Neural cell (in vitro differentiated cells): ENCODE results near the gene TTC21A.

Source experiments
- CTCF ChIP-seq: fragments of 450-650 bp; IDR thresholded peaks from 2 replicates; pipeline ENCODE4 v1.5.1; 2014; ENCODE audit warnings: antibody characterized with exemption, mild to moderate bottlenecking, moderate library complexity; ENCODE audit not compliant: poor library complexity, severe bottlenecking
- EP300 ChIP-seq: fragments of 450-650 bp; conservative IDR thresholded peaks from 2 replicates; pipeline ENCODE4 v1.6.1; 2014; ENCODE audit warnings: antibody characterized with exemption, mild to moderate bottlenecking, moderate library complexity; ENCODE audit not compliant: poor library complexity, severe bottlenecking
- EZH2 ChIP-seq: fragments of 200-600, 300-800 bp; shearing (Covaris generic), sonication (generic); IDR thresholded peaks from 2 replicates; pipeline ENCODE4 v1.6.1; 2014; ENCODE audit warnings: antibody characterized with exemption, low read length, borderline replicate concordance, mild to moderate bottlenecking; ENCODE audit not compliant: insufficient read depth, poor library complexity, severe bottlenecking
- MXI1 ChIP-seq: fragments of 450-650 bp; conservative IDR thresholded peaks from 2 replicates; pipeline ENCODE4 v1.6.1; 2014; ENCODE audit warnings: antibody characterized with exemption, mild to moderate bottlenecking; ENCODE audit not compliant: poor library complexity, severe bottlenecking
- POLR2AphosphoS5 ChIP-seq: IDR thresholded peaks from 2 replicates; pipeline ENCODE4 v1.6.1; 2012
- TAF1 ChIP-seq: IDR thresholded peaks from 2 replicates; pipeline ENCODE4 v1.6.1; 2012; ENCODE audit warnings: low read depth

- TF ChIP-seq CTCF: no peak
- peak; percentile 42 for TF ChIP-seq TAF1
- peak; percentile 84 for TF ChIP-seq POLR2AphosphoS5
- no peak for TF ChIP-seq EZH2
- TF ChIP-seq MXI1: peak; percentile 67
- TF ChIP-seq EP300: peak; percentile 56
Observed at GRCh38 chr3:39107388-39108199, at the start of gene TTC21A, which contains the start of gene GORASP1.
